GM12878 (cell line): ENCODE measurements around the gene GGT5. TPM values are rescaled to one million over a fixed set of nuclear protein-coding genes. Genes with fewer than 3 reads are reported as not detected.
"Not testable (repeated sequence)": the region's sequence is repeated elsewhere in the genome, so short reads cannot be mapped to it uniquely, and the experiment has no call there.

Experiments used
- ATAC-seq: fragments of 200-7000 bp; cut with Tn5 transposase; 3 replicates; pipeline ENCODE4 v1.9.1; 2020; ENCODE audit warnings: mild to moderate bottlenecking, moderate library complexity
- BruUV-seq: library from RNA; stranded (reverse); fragments of 400-500 nt; replicated peaks from 2 replicates; lab custom pipeline; 2021; lab: Mats Ljungman, UMichigan
- CTCF ChIA-PET: fragments of 300-600 bp; sonication (Branson Sonifier 250); formaldehyde crosslinking; extraction: SDS; loops from one replicate; lab custom pipeline; 2021; ENCODE audit warnings: inconsistent platforms; lab: Yijun Ruan, JAX
- POLR2A ChIA-PET: fragments of 350-600 bp; formaldehyde crosslinking; extraction: SDS; loops from one replicate; lab custom pipeline; 2021; ENCODE audit warnings: inconsistent platforms; lab: Charles Lee
- RAD21 ChIA-PET: fragments of 300-600 bp; sonication (Branson Sonifier 250); formaldehyde crosslinking; loops from one replicate; lab custom pipeline; 2023; ENCODE audit warnings: antibody characterized with exemption; ENCODE audit not compliant: unreplicated experiment; lab: Charles Lee
- SMC1A ChIA-PET: fragments of 300-600 bp; sonication (Branson Sonifier 250); formaldehyde crosslinking; loops from one replicate; lab custom pipeline; 2023; ENCODE audit not compliant: unreplicated experiment, uncharacterized antibody; lab: Charles Lee
- DNase-seq: peaks from one replicate; pipeline ENCODE4 v3.0.0-alpha.2; 2011; ENCODE audit warnings: low read depth, low spot score
- FAIRE-seq: peaks from 3 replicates; lab custom pipeline; 2011; peaks lifted over from hg19 to GRCh38; lab: Jason Lieb, UNC
- H2AFZ ChIP-seq: 2 replicates; pipeline ENCODE4 v1.6.0; 2011; ENCODE audit warnings: low read depth, low read length, control low read depth; ENCODE audit not compliant: control insufficient read depth
- H3K27ac ChIP-seq: 2 replicates; pipeline ENCODE4 v1.5.1; 2011; ENCODE audit warnings: control low read depth; ENCODE audit not compliant: control insufficient read depth, insufficient read depth
- H3K27me3 ChIP-seq, 2 experiments: replicated peaks in 1 of 2; 2 replicates each; pipeline versions ENCODE4 v1.6.0 to v1.6.1; 2011; ENCODE audit warnings: low read length in 1 of 2; ENCODE audit not compliant: control insufficient read depth in 2 of 2, insufficient read depth in 2 of 2
- H3K36me3 ChIP-seq, 2 experiments: 2 replicates each; pipeline ENCODE4 v1.5.1; 2011; ENCODE audit warnings: low read length in 1 of 2; ENCODE audit not compliant: control insufficient read depth in 2 of 2, insufficient read depth in 2 of 2
- H3K4me1 ChIP-seq: 2 replicates; pipeline ENCODE4 v1.6.1; 2011; ENCODE audit warnings: mild to moderate bottlenecking, low read length, moderate library complexity, mixed read lengths; ENCODE audit not compliant: control insufficient read depth, insufficient read depth
- H3K4me2 ChIP-seq: 2 replicates; pipeline ENCODE4 v1.6.0; 2011; ENCODE audit warnings: control low read depth; ENCODE audit not compliant: control insufficient read depth, insufficient read depth
- H3K4me3 ChIP-seq: fragments of 200-600 bp; sonication (generic); 2 replicates; pipeline ENCODE4 v1.5.1; 2016
- H3K79me2 ChIP-seq: 2 replicates; pipeline ENCODE4 v1.6.0; 2011; ENCODE audit warnings: low read length; ENCODE audit not compliant: control insufficient read depth, insufficient read depth
- H3K9ac ChIP-seq: 2 replicates; pipeline ENCODE4 v1.8.0; 2011; ENCODE audit warnings: low read length, control low read depth, mixed read lengths; ENCODE audit not compliant: control insufficient read depth, insufficient read depth
- H3K9me3 ChIP-seq: replicated peaks from 3 replicates; pipeline ENCODE4 v1.5.1; 2011; ENCODE audit warnings: mild to moderate bottlenecking, low read length; ENCODE audit not compliant: control insufficient read depth, insufficient read depth
- H4K20me1 ChIP-seq: 2 replicates; pipeline ENCODE4 v1.6.0; 2011; ENCODE audit not compliant: control insufficient read depth, insufficient read depth
- CHD1 ChIP-seq: IDR thresholded peaks from 2 replicates; pipeline ENCODE4 v1.6.1; 2012; ENCODE audit warnings: low read depth, low read length, improper control_type of control experiment
- CTCF ChIP-seq, 3 experiments: IDR thresholded peaks in 2 of 3; conservative IDR thresholded peaks in 1 of 3; 2 replicates each; pipeline ENCODE4 v1.5.1; 2011; ENCODE audit warnings: low read depth in 3 of 3, low read length in 3 of 3, mild to moderate bottlenecking in 3 of 3, control low read depth in 2 of 3, moderate library complexity in 2 of 3, inconsistent platforms in 1 of 3, mixed read lengths in 1 of 3; ENCODE audit not compliant: control insufficient read depth in 2 of 3, insufficient read depth in 1 of 3; ENCODE audit errors: extremely low read depth in 1 of 3
- EED ChIP-seq: sonication (generic); IDR thresholded peaks from 2 replicates; pipeline ENCODE4 v1.6.1; 2016; ENCODE audit warnings: antibody characterized with exemption, low read depth
- ESRRA ChIP-seq: IDR thresholded peaks from 2 replicates; pipeline ENCODE4 v1.6.1; 2012; ENCODE audit warnings: mild to moderate bottlenecking, low read length, improper control_type of control experiment
- EZH2 ChIP-seq: IDR thresholded peaks from 2 replicates; pipeline ENCODE4 v1.6.1; 2012; ENCODE audit warnings: low read depth, mild to moderate bottlenecking, control low read depth, inconsistent platforms, low read length, borderline replicate concordance; ENCODE audit not compliant: control insufficient read depth
- FOXK2 ChIP-seq: fragments of 450-650 bp; IDR thresholded peaks from 2 replicates; pipeline ENCODE4 v1.6.1; 2017; ENCODE audit warnings: mild to moderate bottlenecking, moderate library complexity
- MXI1 ChIP-seq: fragments of 150-350 bp; IDR thresholded peaks from 2 replicates; pipeline ENCODE4 v1.6.1; 2011; ENCODE audit warnings: low read depth, mild to moderate bottlenecking, inconsistent platforms, low read length, improper control_type of control experiment
- RCOR1 ChIP-seq: conservative IDR thresholded peaks from 2 replicates; pipeline ENCODE4 v1.6.1; 2012; ENCODE audit warnings: low read depth, low read length, improper control_type of control experiment
- SP1 ChIP-seq: IDR thresholded peaks from one replicate; pipeline ENCODE4 v1.6.1; 2011; ENCODE audit warnings: low read depth, low read length
- TBL1XR1 ChIP-seq: IDR thresholded peaks from 2 replicates; pipeline ENCODE4 v1.6.1; 2012; ENCODE audit warnings: low read depth, low read length, improper control_type of control experiment
- USF2 ChIP-seq: IDR thresholded peaks from 2 replicates; pipeline ENCODE4 v1.6.1; 2011; ENCODE audit warnings: low read depth, low read length, improper control_type of control experiment, borderline replicate concordance
- ZNF274 ChIP-seq: IDR thresholded peaks from one replicate; pipeline ENCODE4 v1.8.0; 2011; ENCODE audit not compliant: insufficient read length, insufficient read depth
- ZSCAN29 ChIP-seq: fragments of 450-650 bp; IDR thresholded peaks from 2 replicates; pipeline ENCODE4 v1.6.1; 2017; ENCODE audit warnings: mild to moderate bottlenecking, moderate library complexity
- WGBS: methylation state at CpG from one replicate; pipeline ENCODE4 v1.1.6; 2016; ENCODE audit warnings: low lambda C conversion rate; ENCODE audit not compliant: insufficient replicate concordance, insufficient coverage; ENCODE audit errors: missing lambda C conversion rate; 5-methylcytosine and 5-hydroxymethylcytosine counted together
- in situ Hi-C: fragments of 300-500 bp; cut with MboI; formaldehyde crosslinking; loops from 9 replicates; pipeline ENCODE4 v1.14.3; 2018; ENCODE audit warnings: mixed read lengths
- intact Hi-C: fragments of 100-400 bp; cut with micrococcal nuclease; formaldehyde crosslinking; loops from one replicate; pipeline ENCODE4 v1.14.2; 2022; ENCODE audit not compliant: unreplicated experiment
- polyA plus RNA-seq, 11 experiments: library from polyadenylated mRNA; depleted of rRNA in 4 of 11; unstranded in 6 of 11; stranded (reverse) in 5 of 11; fragments of >200 nt; fragmentation: Nextera tagmentation in 4 of 11; fragmentation: Illumina TruSeq in 1 of 11; extraction: Ambion mirVana in 4 of 11; extraction: Trizol in 1 of 11; gene quantifications; 1 replicate in 1 of 11; 2 replicates in 10 of 11; pipeline versions ENCODE4 v1.2.1 to v1.2.3, GENCODE V29; 2011 to 2016; ENCODE audit warnings: inconsistent platforms in 2 of 11, missing spikeins in 2 of 11, low read depth in 1 of 11
- total RNA-seq, 4 experiments: library from RNA; depleted of rRNA in 3 of 4; stranded (reverse); fragments of >200 nt in 3 of 4; fragmentation: Illumina TruSeq in 1 of 4; extraction: Trizol in 1 of 4; gene quantifications; 2 replicates each; pipeline versions ENCODE4 v1.2.1 to v1.2.3, GENCODE V29; 2013 to 2021

The GGT5 gene
- total and polyA plus RNA-seq, 10 of the 15 experiments (the other 5 are each of a cell fraction or from before 2014, with no cell fraction given), result 0.34 TPM; not detected in 9

- H3K4me3 ChIP-seq, intact Hi-C loops, in situ Hi-C loops, CTCF ChIA-PET, FAIRE-seq, H3K79me2 ChIP-seq, DNase-seq, H2AFZ ChIP-seq, H3K27ac ChIP-seq, SMC1A ChIA-PET, H3K27me3 ChIP-seq, BruUV-seq, H3K9me3 ChIP-seq, H3K36me3 ChIP-seq, H3K4me1 ChIP-seq, RAD21 ChIA-PET, H3K4me2 ChIP-seq, H4K20me1 ChIP-seq, H3K9ac ChIP-seq, ATAC-seq, POLR2A ChIA-PET: not testable (repeated sequence)
- 61% methylated on average over 5 of the region's 5 CpGs for WGBS
Observed at GRCh38 chr22:24203856-24204255, 41.0 kb downstream of the GGT5 start.

- CTCF ChIA-PET, result interaction anchor here (0.7 kb wide), 1 partner anchor 174 kb away, joined by 3 read pairs; no protein-coding TSS in a partner anchor
- Histone ChIP-seq H3K27me3 (no peaks in the 10 kb centered on the region), H3K36me3 (no peaks in the 10 kb centered on the region), H3K4me2 (no peak overlapping the region), H3K4me1 (peaks cover 3% of the 10 kb centered on the region; the same call in 1 of the 2 replicates), H2AFZ (no peak overlapping the region), H3K9ac (no peak overlapping the region), H3K4me3 (no peak overlapping the region), H4K20me1 (no peaks in the 10 kb centered on the region), H3K9me3 (no peaks in the 10 kb centered on the region), H3K79me2 (no peaks in the 10 kb centered on the region), H3K27ac (no peak overlapping the region)
- POLR2A ChIA-PET, result no interaction called here
- ATAC-seq (no peak), FAIRE-seq (no peak), DNase-seq (no peak)
- in situ Hi-C loops (no loop called here), intact Hi-C loops (no loop called here)
- SMC1A ChIA-PET, result no interaction called here
- RAD21 ChIA-PET, result no interaction called here
- WGBS, result 61% methylated on average over 25 of the region's 26 CpGs
- BruUV-seq, result no TSS peak
- TF ChIP-seq ESRRA (no peak), USF2 (no peak), RCOR1 (no peak), CHD1 (no peak), CTCF (IDR thresholded peaks at IDR 0.05 in 2 of 3, conservative IDR thresholded peaks at IDR 0.05 in 1 of 3; ENCODE audit: control insufficient read depth in 2 of 3, extremely low read depth in 1 of 3, insufficient read depth in 1 of 3, low read depth in 3 of 3, low read length in 3 of 3) (no peak), SP1 (no peak), EED (no peak), EZH2 (no peak), TBL1XR1 (no peak), FOXK2 (no peak), ZSCAN29 (no peak), MXI1 (no peak), ZNF274 (no peak)
Observed at GRCh38 chr22:24201681-24202614, 42.9 kb downstream of the GGT5 start.
